CD4-positive, alpha-beta T cell (primary cell): ENCODE data around the gene TNP1. TPM values are rescaled to one million over a fixed set of nuclear protein-coding genes. Genes with fewer than 3 reads are reported as not detected.

Source experiments
- ATAC-seq: fragments of 200-7000 bp; cut with Tn5 transposase; one replicate; pipeline ENCODE4 v1.10.0; 2022; ENCODE audit warnings: mild to moderate bottlenecking; ENCODE audit not compliant: poor library complexity
- CTCF ChIA-PET: fragments of 350-600 bp; sonication (Branson Sonifier 250); formaldehyde crosslinking; loops from one replicate; lab custom pipeline; 2021; ENCODE audit warnings: antibody characterized with exemption, inconsistent platforms; lab: Charles Lee
- POLR2A ChIA-PET: fragments of 350-600 bp; sonication (Branson Sonifier 250); formaldehyde crosslinking; loops from one replicate; lab custom pipeline; 2021; ENCODE audit warnings: antibody characterized with exemption, inconsistent platforms; lab: Charles Lee
- DNase-seq, 14 experiments: peaks; one replicate each; pipeline ENCODE4 v3.0.0-alpha.2; 2013 to 2020; ENCODE audit warnings: mixed read lengths in 2 of 14
- H3K27ac ChIP-seq, 2 donors: one replicate each; pipeline versions ENCODE4 v1.5.1 to v1.7.0; 2013; ENCODE audit warnings: low read length in 2 of 2, low read depth in 1 of 2, mild to moderate bottlenecking in 1 of 2
- H3K27me3 ChIP-seq, 2 experiments: 1 replicate in 1 of 2; 2 replicates in 1 of 2; pipeline versions ENCODE4 v1.6.1 to v1.7.0; 2013; ENCODE audit warnings: low read length in 2 of 2, control low read depth in 1 of 2, mild to moderate bottlenecking in 1 of 2, moderate library complexity in 1 of 2; ENCODE audit not compliant: insufficient read depth in 2 of 2, control insufficient read depth in 1 of 2
- H3K36me3 ChIP-seq: one replicate; pipeline ENCODE4 v1.6.1; 2013; ENCODE audit warnings: low read length, control low read depth; ENCODE audit not compliant: insufficient read depth
- H3K4me1 ChIP-seq: one replicate; pipeline ENCODE4 v1.6.1; 2013; ENCODE audit warnings: low read length, control low read depth; ENCODE audit not compliant: insufficient read depth
- H3K4me3 ChIP-seq: one replicate; pipeline ENCODE4 v1.5.1; 2013; ENCODE audit warnings: mild to moderate bottlenecking, low read length, moderate library complexity
- H3K9me3 ChIP-seq, 2 experiments: 1 replicate in 1 of 2; 2 replicates in 1 of 2; pipeline versions ENCODE4 v1.6.1 to v1.7.0; 2013; ENCODE audit warnings: low read length in 2 of 2, mild to moderate bottlenecking in 2 of 2, control low read depth in 1 of 2, moderate library complexity in 1 of 2; ENCODE audit not compliant: control insufficient read depth in 1 of 2, insufficient read depth in 1 of 2
- H3K27ac Mint-ChIP-seq: one replicate; pipeline ENCODE4 v1.8.0; 2020; ENCODE audit warnings: mixed read lengths
- H3K27me3 Mint-ChIP-seq: one replicate; pipeline ENCODE4 v1.8.0; 2021; ENCODE audit warnings: mixed read lengths
- H3K36me3 Mint-ChIP-seq: one replicate; pipeline ENCODE4 v1.8.0; 2021; ENCODE audit warnings: low read depth, mixed read lengths
- H3K4me1 Mint-ChIP-seq: one replicate; pipeline ENCODE4 v1.8.0; 2021; ENCODE audit warnings: low read depth, mixed read lengths
- H3K4me3 Mint-ChIP-seq: one replicate; pipeline ENCODE4 v1.8.0; 2020; ENCODE audit warnings: mild to moderate bottlenecking, mixed read lengths
- H3K9me3 Mint-ChIP-seq: one replicate; pipeline ENCODE4 v1.8.0; 2020; ENCODE audit warnings: mixed read lengths
- intact Hi-C, 2 experiments: fragments of 100-400 bp; cut with DNase I in 1 of 2; cut with micrococcal nuclease in 1 of 2; formaldehyde crosslinking; loops; one replicate each; pipeline versions ENCODE4 v1.15.1 to v1.9.0; 2023 to 2025; cut with DNase I, micrococcal nuclease
- total RNA-seq, 174 experiments: library from RNA in 2 of 174; stranded (reverse) in 2 of 174; gene quantifications; one replicate each; pipeline ENCODE4 v1.2.3 and lab custom pipeline; 2021 to 2026
- TF ChIP-seq, protein P1 (sequence below): fragments of 200-600 bp; IDR thresholded peaks from one replicate; pipeline ENCODE4 v1.8.0; 2022; ENCODE audit warnings: antibody characterized with exemption, mild to moderate bottlenecking

TNP1 gene
- total RNA-seq, 2 experiments from 2014 or later = not detected

GRCh38 chr2:216855079-216855478, 4.8 kb downstream of the TNP1 start:
- TF ChIP-seq, protein P1, sequence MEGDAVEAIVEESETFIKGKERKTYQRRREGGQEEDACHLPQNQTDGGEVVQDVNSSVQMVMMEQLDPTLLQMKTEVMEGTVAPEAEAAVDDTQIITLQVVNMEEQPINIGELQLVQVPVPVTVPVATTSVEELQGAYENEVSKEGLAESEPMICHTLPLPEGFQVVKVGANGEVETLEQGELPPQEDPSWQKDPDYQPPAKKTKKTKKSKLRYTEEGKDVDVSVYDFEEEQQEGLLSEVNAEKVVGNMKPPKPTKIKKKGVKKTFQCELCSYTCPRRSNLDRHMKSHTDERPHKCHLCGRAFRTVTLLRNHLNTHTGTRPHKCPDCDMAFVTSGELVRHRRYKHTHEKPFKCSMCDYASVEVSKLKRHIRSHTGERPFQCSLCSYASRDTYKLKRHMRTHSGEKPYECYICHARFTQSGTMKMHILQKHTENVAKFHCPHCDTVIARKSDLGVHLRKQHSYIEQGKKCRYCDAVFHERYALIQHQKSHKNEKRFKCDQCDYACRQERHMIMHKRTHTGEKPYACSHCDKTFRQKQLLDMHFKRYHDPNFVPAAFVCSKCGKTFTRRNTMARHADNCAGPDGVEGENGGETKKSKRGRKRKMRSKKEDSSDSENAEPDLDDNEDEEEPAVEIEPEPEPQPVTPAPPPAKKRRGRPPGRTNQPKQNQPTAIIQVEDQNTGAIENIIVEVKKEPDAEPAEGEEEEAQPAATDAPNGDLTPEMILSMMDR = no peak
- POLR2A ChIA-PET = no interaction called here
- intact Hi-C loops = no loop called here
- no peaks in the 10 kb centered on the region for H3K9me3 Mint-ChIP-seq
- no peaks in the 10 kb centered on the region for H3K27me3 ChIP-seq
- CTCF ChIA-PET = no interaction called here
- H3K27ac ChIP-seq = no peak overlapping the region
- H3K4me3 Mint-ChIP-seq = no peak overlapping the region
- peaks cover 1% of the 10 kb centered on the region for H3K4me1 ChIP-seq
- no peaks in the 10 kb centered on the region for H3K36me3 Mint-ChIP-seq
- peaks cover 29% of the 10 kb centered on the region for H3K4me1 Mint-ChIP-seq
- no peak overlapping the region for H3K4me3 ChIP-seq
- DNase-seq = no peak
- H3K27me3 Mint-ChIP-seq = no peaks in the 10 kb centered on the region
- H3K27ac Mint-ChIP-seq = no peak overlapping the region
- ATAC-seq = no peak
- no peaks in the 10 kb centered on the region for H3K36me3 ChIP-seq
- H3K9me3 ChIP-seq = no peaks in the 10 kb centered on the region

GRCh38 chr2:216851486-216852090, 8.3 kb downstream of the TNP1 start:
- CTCF ChIA-PET = no interaction called here

DNA sequence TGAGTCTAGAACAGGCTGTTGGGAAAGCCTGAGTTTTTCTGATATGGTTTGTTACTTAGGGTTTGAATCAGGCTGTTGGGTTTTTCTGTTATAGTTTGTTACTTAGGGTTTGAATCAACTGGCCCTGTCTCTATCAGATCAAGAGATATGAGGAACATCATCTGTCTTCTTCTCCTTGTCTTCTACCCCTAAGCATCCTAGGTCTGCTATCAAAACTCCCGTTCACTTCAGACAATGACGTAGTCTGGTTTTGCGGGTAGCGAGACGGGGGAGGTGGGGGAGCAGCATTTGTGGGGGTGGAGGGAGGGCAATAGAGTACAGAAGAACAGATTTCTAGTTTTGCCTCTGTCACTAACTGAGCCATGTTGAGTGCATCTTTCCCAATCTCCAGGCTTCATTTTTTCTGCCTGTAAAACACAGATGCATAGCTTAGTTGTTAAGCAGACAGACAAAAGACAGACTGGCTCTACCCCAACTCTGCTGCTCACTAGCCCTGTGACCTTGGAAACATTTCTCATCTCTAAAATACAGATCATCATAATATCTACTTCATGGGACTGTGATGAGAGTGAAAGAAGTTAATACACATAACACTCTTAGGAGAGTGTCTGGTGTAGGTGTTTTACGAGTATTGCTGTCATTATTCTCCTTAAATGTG, 9.1 kb downstream of the TNP1 start:
- Histone ChIP-seq H3K36me3 (no peaks in the 10 kb centered on the region), H3K4me3 (no peak overlapping the region), H3K9me3 (no peaks in the 10 kb centered on the region), H3K27ac (no peak overlapping the region), H3K4me1 (peaks cover 2% of the 10 kb centered on the region), H3K27me3 (peaks cover 0 to 3% of the 10 kb centered on the region in 2 experiments)
- DNase-seq (peak in 4 of 14 experiments; percentile 7 to 58 (median 32)), ATAC-seq (peak; percentile 81)
- TF ChIP-seq, protein P1 = no peak
- H3K27ac Mint-ChIP-seq = peak overlapping the region; percentile 40
- no peaks in the 10 kb centered on the region for H3K9me3 Mint-ChIP-seq
- no peak overlapping the region for H3K4me3 Mint-ChIP-seq
- intact Hi-C loops = no loop called here
- H3K36me3 Mint-ChIP-seq = no peaks in the 10 kb centered on the region
- CTCF ChIA-PET = no interaction called here
- peaks cover 12% of the 10 kb centered on the region for H3K4me1 Mint-ChIP-seq
- H3K27me3 Mint-ChIP-seq = no peaks in the 10 kb centered on the region
- POLR2A ChIA-PET = no interaction called here

More at GRCh38 chr2:216851486-216852090, 8.3 kb downstream of the TNP1 start:
- peaks cover 12% of the 10 kb centered on the region for H3K4me1 Mint-ChIP-seq
- no peaks in the 10 kb centered on the region for H3K27me3 Mint-ChIP-seq
- POLR2A ChIA-PET = no interaction called here
- no peaks in the 10 kb centered on the region for H3K9me3 ChIP-seq
- H3K4me3 ChIP-seq = no peak overlapping the region
- no peak overlapping the region for H3K4me3 Mint-ChIP-seq
- no peaks in the 10 kb centered on the region for H3K36me3 ChIP-seq
- H3K27ac Mint-ChIP-seq = no peak overlapping the region
- no peaks in the 10 kb centered on the region for H3K9me3 Mint-ChIP-seq
- H3K27ac ChIP-seq = no peak overlapping the region
- peaks cover 0 to 3% of the 10 kb centered on the region in 2 experiments for H3K27me3 ChIP-seq
- DNase-seq = no peak
- ATAC-seq = no peak
- TF ChIP-seq, protein P1 = no peak
- H3K4me1 ChIP-seq = peaks cover 2% of the 10 kb centered on the region
- no peaks in the 10 kb centered on the region for H3K36me3 Mint-ChIP-seq
- intact Hi-C loops = no loop called here
